ENCODE data around the gene ROMO1. TPM values are rescaled to one million over a fixed set of nuclear protein-coding genes. Genes with fewer than 3 reads are reported as not detected.

The ROMO1 gene
- total and polyA plus RNA-seq, 2 of the 8 experiments (the other 6 are each of a cell fraction or from before 2014, with no cell fraction given) = 164 to 702 TPM

DNA sequence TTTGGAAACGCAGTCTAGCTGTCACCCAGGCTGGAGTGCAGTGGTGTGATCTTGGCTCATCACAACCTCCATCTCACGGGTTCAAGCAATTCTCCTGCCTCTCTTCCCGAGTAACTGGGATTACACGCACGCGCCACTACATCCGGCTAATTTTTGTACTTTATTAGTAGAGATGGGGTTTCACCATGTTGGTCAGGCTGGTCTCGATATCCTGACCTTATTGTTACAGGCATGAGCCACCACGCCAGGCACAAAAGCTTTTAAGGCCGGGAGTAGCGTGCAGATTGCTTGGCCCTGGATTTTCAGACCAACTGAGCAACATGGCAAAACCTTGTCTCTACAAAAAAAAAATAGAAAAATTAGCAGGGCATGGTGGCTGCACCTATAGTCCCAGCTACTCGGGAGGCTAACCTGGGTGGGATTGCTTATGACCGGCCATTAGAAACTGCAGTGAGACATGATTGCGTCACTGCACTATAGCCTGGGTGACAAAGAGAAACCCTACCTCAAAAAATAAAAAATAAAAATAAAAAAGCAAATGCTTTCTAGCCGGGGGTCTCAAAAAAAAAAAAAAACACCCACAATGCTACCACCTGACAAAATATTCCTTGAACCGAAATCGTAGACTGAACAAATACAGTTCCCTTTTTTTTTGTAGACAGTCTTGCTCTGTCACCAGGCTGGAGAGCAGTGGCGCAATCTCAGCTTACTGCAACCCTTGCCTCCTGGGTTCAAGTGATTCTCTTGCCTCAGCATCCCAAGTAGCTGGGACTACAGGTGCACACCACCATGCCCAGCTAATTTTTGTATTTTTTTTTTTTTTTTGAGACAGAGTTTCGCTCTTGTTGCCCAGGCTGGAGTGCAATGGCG, 27.9 kb downstream of the ROMO1 start:
- H3K4ac ChIP-seq (replicated peaks; ENCODE audit: insufficient read length, low read depth, low read length) = no peak overlapping the region
- TF ChIP-seq, protein P1, sequence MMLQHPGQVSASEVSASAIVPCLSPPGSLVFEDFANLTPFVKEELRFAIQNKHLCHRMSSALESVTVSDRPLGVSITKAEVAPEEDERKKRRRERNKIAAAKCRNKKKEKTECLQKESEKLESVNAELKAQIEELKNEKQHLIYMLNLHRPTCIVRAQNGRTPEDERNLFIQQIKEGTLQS (IDR thresholded peaks at IDR 0.05; ENCODE audit: insufficient read depth, low read depth, low read length) = no peak
- no peak for TF ChIP-seq CTBP2 (IDR thresholded peaks at IDR 0.05; ENCODE audit: borderline replicate concordance, insufficient read depth, insufficient read length, low read length)
- TF ChIP-seq KDM4A (IDR thresholded peaks at IDR 0.05; ENCODE audit: low read depth, low read length, severe bottlenecking) = no peak
- TF ChIP-seq YY1 (IDR thresholded peaks at IDR 0.05; ENCODE audit: low read depth, low read length) = no peak
- TF ChIP-seq, protein P2, sequence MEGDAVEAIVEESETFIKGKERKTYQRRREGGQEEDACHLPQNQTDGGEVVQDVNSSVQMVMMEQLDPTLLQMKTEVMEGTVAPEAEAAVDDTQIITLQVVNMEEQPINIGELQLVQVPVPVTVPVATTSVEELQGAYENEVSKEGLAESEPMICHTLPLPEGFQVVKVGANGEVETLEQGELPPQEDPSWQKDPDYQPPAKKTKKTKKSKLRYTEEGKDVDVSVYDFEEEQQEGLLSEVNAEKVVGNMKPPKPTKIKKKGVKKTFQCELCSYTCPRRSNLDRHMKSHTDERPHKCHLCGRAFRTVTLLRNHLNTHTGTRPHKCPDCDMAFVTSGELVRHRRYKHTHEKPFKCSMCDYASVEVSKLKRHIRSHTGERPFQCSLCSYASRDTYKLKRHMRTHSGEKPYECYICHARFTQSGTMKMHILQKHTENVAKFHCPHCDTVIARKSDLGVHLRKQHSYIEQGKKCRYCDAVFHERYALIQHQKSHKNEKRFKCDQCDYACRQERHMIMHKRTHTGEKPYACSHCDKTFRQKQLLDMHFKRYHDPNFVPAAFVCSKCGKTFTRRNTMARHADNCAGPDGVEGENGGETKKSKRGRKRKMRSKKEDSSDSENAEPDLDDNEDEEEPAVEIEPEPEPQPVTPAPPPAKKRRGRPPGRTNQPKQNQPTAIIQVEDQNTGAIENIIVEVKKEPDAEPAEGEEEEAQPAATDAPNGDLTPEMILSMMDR (IDR thresholded peaks at IDR 0.05; ENCODE audit: control extremely low read depth in 1 of 3, insufficient read depth in 1 of 3, low read depth in 1 of 3, low read length in 3 of 3) = no peak
- TF ChIP-seq USF2 (IDR thresholded peaks at IDR 0.05; ENCODE audit: low read length) = no peak
- TF ChIP-seq POLR2AphosphoS5 (IDR thresholded peaks at IDR 0.05; ENCODE audit: low read depth, low read length) = 0 out of 2 replicates have a peak, but pooled peaks have one; percentile 32

More for the DNA sequence above, 27.9 kb downstream of the ROMO1 start:
- Histone ChIP-seq H2BK15ac (ENCODE audit: low read length) (no peak overlapping the region), H3K79me1 (ENCODE audit: low read depth, low read length) (peaks cover 3% of the 10 kb centered on the region), H3K79me2 (ENCODE audit: control insufficient read depth in 1 of 2, insufficient read depth in 2 of 2, low read length in 2 of 2) (peaks cover 0 to 87% of the 10 kb centered on the region in 2 experiments; a peak in 2 of 4 replicates), H3K9ac (replicated peaks in 1 of 4; ENCODE audit: extremely low read depth in 1 of 4, low read depth in 3 of 4, low read length in 3 of 4) (no peak overlapping the region), H2BK120ac (replicated peaks; ENCODE audit: low read depth, low read length) (no peak overlapping the region), H2BK12ac (ENCODE audit: low read depth, low read length) (no peak overlapping the region), H3K18ac (ENCODE audit: extremely low read depth, low read length) (no peak overlapping the region), H3K27me3 (replicated peaks in 1 of 4; ENCODE audit: control insufficient read depth in 3 of 4, extremely low read depth in 1 of 4, insufficient read depth in 3 of 4, low read length in 3 of 4) (no peaks in the 10 kb centered on the region), H4K91ac (replicated peaks; ENCODE audit: insufficient read length, low read length) (no peak overlapping the region), H2AFZ (ENCODE audit: low read length) (no peak overlapping the region), H3K23me2 (ENCODE audit: low read depth, low read length) (no peaks in the 10 kb centered on the region), H3K14ac (ENCODE audit: insufficient read length) (no peak overlapping the region), H3K4me3 (ENCODE audit: extremely low read depth in 1 of 4, insufficient read depth in 2 of 4, low read depth in 3 of 4, low read length in 4 of 4) (no peak overlapping the region), H4K5ac (ENCODE audit: insufficient read length, low read depth, low read length) (no peak overlapping the region), H3K9me3 (ENCODE audit: insufficient read depth in 2 of 2, low read depth in 1 of 2, low read length in 1 of 2) (no peaks in the 10 kb centered on the region), H3K4me1 (replicated peaks in 1 of 4; ENCODE audit: control insufficient read depth in 3 of 4, insufficient read depth in 4 of 4, low read length in 3 of 4) (no peaks in the 10 kb centered on the region), H4K8ac (ENCODE audit: extremely low read depth, insufficient read depth, low read length) (no peak overlapping the region), H3K56ac (replicated peaks; ENCODE audit: insufficient read length, low read depth, low read length) (no peak overlapping the region), H4K20me1 (replicated peaks in 1 of 2; ENCODE audit: control insufficient read depth in 1 of 2, insufficient read depth in 2 of 2, low read length in 2 of 2) (peaks cover 17% of the 10 kb centered on the region in 2 experiments), H2BK20ac (ENCODE audit: low read length) (no peak overlapping the region), H3K27ac (ENCODE audit: low read depth, low read length) (no peak overlapping the region), H2BK5ac (ENCODE audit: low read depth, low read length) (no peak overlapping the region), H3K23ac (ENCODE audit: insufficient read length) (no peak overlapping the region), H3K36me3 (ENCODE audit: control insufficient read depth in 2 of 4, insufficient read depth in 4 of 4, low read length in 3 of 4) (peaks cover 57 to 98% (median 91%) of the 10 kb centered on the region in 4 experiments), H2AK5ac (ENCODE audit: low read depth, low read length) (no peak overlapping the region), H3K4me2 (ENCODE audit: insufficient read depth in 1 of 2, low read depth in 2 of 2, low read length in 2 of 2) (no peak overlapping the region)
- FAIRE-seq (no peak), DNase-seq (ENCODE audit: low read depth in 1 of 2, low spot score in 2 of 2) (no peak)
- ChIA-PET CTCF (ENCODE audit: partially characterized antibody) (interaction anchor here (1.6 to 2.2 kb wide), 2 partner anchors 13 kb away, joined by 5 to 8 read pairs; no protein-coding TSS in a partner anchor), POLR2A (ENCODE audit: partially characterized antibody) (interaction anchor here (40.1 to 45.3 kb wide), 2 partner anchors 3 to 9 kb away, joined by 2341 read pairs; partner anchors contain the start of genes NFS1, RBM39 and ROMO1)
- WGBS, 2 experiments (ENCODE audit: extremely low coverage in 1 of 2, insufficient coverage in 1 of 2, insufficient read length in 1 of 2, insufficient replicate concordance in 2 of 2, low coverage in 1 of 2, low lambda C conversion rate in 2 of 2, missing lambda C conversion rate in 1 of 2) = 94% methylated on average over 17 of the region's 20 CpGs; no CpG with 5 or more reads in 1 of the 2 experiments
